Epidermal melanocyte (primary cell): ENCODE measurements around the gene OR51F1.
"Not testable (repeated sequence)": the region's sequence is repeated elsewhere in the genome, so short reads cannot be mapped to it uniquely, and the experiment has no call there.

Experiments used
- DNase-seq: peaks from one replicate; pipeline ENCODE4 v3.0.0; 2011; ENCODE audit warnings: low spot score; ENCODE audit not compliant: insufficient read length

OR51F1 gene

GRCh38 chr11:4769838-4770237, at the start of gene OR51F1:
Gene OR51F1, minus strand, starts transcription at chr11:4769938. Its CDS starts 0 bp downstream, at chr11:4769938.
- no peak for DNase-seq

- no peak for DNase-seq
Observed at GRCh38 chr11:4809246-4809645, 39.5 kb upstream of the OR51F1 start.

- DNase-seq = no peak
Observed at GRCh38 chr11:4808476-4808875, 38.7 kb upstream of the OR51F1 start.

GRCh38 chr11:4804280-4804679, 34.5 kb upstream of the OR51F1 start, which contains the start of gene OR52R1:
Gene OR52R1, minus strand, starts transcription at chr11:4804380. Its CDS starts 0 bp downstream, at chr11:4804380.
- no peak for DNase-seq

- not testable (repeated sequence) for DNase-seq
Observed at GRCh38 chr11:4801316-4801715, 31.6 kb upstream of the OR51F1 start.

GRCh38 chr11:4798427-4799183, 28.9 kb upstream of the OR51F1 start:
- no peak for DNase-seq

GRCh38 chr11:4797206-4797605, 27.5 kb upstream of the OR51F1 start:
- DNase-seq = no peak

- no peak for DNase-seq
Observed at GRCh38 chr11:4782454-4782853, 12.7 kb upstream of the OR51F1 start.

GRCh38 chr11:4768094-4768493, 1.6 kb downstream of the OR51F1 start:
- DNase-seq = no peak

GRCh38 chr11:4766420-4767043, 3.2 kb downstream of the OR51F1 start:
- no peak for DNase-seq

- no peak for DNase-seq
Observed at GRCh38 chr11:4763096-4763495, 6.6 kb downstream of the OR51F1 start.

GRCh38 chr11:4751201-4751600, 18.5 kb downstream of the OR51F1 start:
- DNase-seq = no peak

GRCh38 chr11:4748438-4748837, 21.3 kb downstream of the OR51F1 start:
- no peak for DNase-seq

GRCh38 chr11:4740735-4741134, 29.0 kb downstream of the OR51F1 start:
- no peak for DNase-seq

GRCh38 chr11:4727171-4727570, 42.6 kb downstream of the OR51F1 start:
- no peak for DNase-seq

GRCh38 chr11:4722616-4723534, 46.9 kb downstream of the OR51F1 start:
- not testable (repeated sequence) for DNase-seq
